Measurements from ENCODE around the gene LRFN3.

The LRFN3 gene

Small RNAs within 50 kb of the gene (small RNA-seq; reads per million reads assigned to genes)
- 0 to 0.04 reads per million in 2 experiments for gene AF038458.1

Data from SK-N-DZ (cell line).